Activated CD8-positive, alpha-beta memory T cell treated with anti-CD3 and anti-CD28 coated beads for 4 hours (primary cell): Measurements from ENCODE around the gene SESN3.
"Not testable (repeated sequence)": the region's sequence is repeated elsewhere in the genome, so short reads cannot be mapped to it uniquely, and the experiment has no call there.

Experiments used
- DNase-seq, 2 donors: peaks; one replicate each; pipeline ENCODE4 v3.0.0-alpha.2; 2020; ENCODE audit warnings: low read depth in 2 of 2

The SESN3 gene

DNA sequence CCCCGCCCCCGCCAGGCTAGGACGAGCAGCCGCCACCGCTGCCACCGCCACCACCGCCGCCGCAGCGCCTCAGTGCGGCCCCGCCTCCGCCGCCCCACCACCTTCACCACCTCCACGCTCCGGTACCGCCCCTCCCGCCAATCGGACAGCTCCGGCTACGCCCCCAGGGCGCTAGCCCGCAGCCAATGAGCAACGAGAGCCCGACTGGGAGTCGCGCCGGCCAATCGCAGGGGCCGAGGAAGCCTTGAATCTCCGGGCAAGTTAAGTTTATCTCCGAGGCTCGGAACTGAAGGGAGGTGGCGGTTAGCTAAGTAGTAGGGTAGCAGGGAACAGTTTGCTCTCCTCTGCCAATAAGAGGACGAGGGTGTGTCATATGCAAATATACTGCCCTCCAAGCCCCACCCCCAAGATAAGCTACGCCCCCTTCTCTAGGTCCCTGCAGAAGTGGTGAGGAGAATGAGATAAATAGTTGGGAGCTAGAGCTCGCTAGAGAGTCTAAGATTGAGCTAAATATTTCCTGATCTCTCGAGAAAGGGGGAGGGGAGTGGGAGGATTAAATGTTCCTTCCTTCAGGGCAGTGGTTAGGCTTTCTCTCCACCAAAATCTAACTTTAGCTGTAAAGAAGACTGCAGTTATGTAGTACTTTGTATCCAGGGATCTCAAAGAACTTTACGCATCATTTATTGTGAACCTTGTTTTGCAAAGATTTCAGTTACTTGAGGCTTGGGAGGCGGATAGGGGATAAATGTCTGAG lies at the start of gene SESN3:
Gene SESN3, minus strand, starts transcription at position 76 of the 754 bp plus-strand sequence. CDS start 342 bp downstream, outside the sequence.
- peak; percentile 97 for DNase-seq

- no peak for DNase-seq
These were observed 49.2 kb upstream of the SESN3 start for GRCh38 chr11:95279921-95280868.

DNA sequence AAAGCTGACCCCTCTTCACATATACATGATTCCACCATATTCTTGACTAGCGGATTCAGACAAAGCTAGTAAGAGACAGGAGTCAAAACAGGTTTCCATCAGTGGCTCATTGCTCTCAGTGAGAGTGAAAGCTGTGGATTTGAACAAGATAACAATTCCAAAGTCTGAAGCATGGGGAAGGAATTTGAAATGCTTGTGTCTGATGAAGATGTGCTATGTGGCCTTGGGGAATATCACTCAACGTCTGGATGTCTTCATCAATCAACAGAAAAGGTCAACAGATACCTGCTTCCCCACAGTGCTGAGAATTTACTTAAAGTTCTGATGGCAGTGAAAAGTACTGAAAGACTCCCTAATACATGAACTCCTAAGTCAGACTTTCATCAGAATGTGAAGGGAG lies 46.9 kb upstream of the SESN3 start:
- DNase-seq, result no peak

GRCh38 chr11:95276139-95276538 lies 45.1 kb upstream of the SESN3 start:
- no peak for DNase-seq

- not testable (repeated sequence) for DNase-seq
These were observed 42.6 kb upstream of the SESN3 start for GRCh38 chr11:95273618-95274017.

DNA sequence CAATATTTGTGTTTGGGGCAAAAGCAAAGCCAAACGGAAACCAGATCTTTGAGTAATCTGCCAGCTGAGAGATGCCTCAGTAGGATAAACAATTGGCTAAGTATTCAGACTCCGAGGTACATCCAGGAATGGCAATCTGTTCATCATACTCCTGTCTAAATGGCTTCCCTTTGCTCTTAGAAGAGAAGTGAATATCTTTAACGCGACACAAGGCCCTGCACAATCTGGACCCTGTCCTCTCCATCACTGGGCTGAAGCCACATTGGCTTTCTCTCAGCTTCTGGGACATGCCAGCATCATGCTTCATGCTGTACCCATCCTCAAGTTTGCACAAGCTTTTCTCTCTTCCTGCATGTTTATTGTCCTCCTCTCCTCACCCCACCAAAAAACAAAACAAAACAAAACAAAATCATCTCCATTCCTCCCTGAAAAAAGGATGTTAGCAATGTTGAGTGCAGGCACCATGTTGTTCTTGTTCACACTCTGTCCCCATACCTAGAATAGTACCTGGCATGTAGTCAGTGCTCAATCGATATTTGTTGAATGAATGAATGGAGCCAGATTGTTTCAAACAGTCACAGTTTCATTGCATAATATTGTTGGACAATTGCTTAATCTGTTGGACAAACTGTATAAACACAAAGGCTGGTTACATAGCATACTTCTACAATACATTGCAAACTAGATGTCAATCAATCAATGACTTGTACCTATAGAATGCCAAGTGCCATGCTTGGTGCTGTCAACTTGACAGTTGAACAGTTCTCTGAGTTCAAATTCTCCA lies 38.2 kb upstream of the SESN3 start:
- no peak for DNase-seq

DNA sequence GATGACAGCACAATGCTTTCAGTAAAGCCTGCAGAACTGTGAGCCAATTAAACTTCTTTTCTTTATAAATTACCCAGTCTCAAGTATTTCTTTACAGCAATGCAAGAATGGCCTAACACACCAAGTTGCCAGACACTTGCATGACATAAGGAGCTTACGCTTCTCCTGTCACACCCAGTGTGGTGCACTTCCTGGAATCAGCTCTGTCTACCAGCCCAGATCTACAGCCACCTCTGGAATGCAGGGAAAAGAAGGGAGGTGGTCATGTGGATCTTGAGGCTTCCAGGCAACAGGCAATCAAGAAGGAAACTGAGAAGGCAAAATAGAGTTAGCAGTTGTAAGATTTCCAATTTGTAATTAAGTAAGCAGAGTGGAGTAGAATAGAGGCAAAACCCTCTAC lies 37.4 kb upstream of the SESN3 start:
- no peak for DNase-seq

GRCh38 chr11:95267601-95268213 lies 36.7 kb upstream of the SESN3 start:
- DNase-seq, result no peak

- no peak for DNase-seq
These were observed 35.9 kb upstream of the SESN3 start for GRCh38 chr11:95266751-95267374.

- no peak for DNase-seq
These were observed 33.9 kb upstream of the SESN3 start for GRCh38 chr11:95264881-95265280.

- DNase-seq, result no peak
These were observed 32.2 kb upstream of the SESN3 start for GRCh38 chr11:95262994-95263765.

GRCh38 chr11:95257456-95257971 lies 26.5 kb upstream of the SESN3 start:
- no peak for DNase-seq

DNA sequence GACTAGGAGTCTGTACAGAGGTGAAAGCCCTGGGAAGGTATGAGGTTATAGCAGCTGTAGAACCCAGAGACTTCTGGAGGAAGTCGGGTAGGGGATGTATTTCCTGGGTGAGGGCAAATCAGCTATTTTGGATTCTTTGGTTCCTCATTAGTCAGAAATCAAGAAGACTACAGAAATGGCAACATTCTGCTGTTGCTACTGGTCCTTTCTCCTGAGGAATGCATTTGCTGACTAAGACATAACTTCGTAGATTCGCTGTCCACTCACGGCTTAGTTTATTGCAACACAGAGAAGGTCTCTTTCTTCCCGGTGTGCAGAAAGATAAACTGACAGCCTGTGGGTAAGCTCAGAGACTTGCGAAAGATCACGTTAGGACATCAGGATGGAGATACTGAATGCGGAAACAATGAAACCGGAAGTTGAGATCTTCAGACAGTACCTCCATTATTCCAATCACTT lies 25.3 kb upstream of the SESN3 start:
- DNase-seq, result no peak

DNA sequence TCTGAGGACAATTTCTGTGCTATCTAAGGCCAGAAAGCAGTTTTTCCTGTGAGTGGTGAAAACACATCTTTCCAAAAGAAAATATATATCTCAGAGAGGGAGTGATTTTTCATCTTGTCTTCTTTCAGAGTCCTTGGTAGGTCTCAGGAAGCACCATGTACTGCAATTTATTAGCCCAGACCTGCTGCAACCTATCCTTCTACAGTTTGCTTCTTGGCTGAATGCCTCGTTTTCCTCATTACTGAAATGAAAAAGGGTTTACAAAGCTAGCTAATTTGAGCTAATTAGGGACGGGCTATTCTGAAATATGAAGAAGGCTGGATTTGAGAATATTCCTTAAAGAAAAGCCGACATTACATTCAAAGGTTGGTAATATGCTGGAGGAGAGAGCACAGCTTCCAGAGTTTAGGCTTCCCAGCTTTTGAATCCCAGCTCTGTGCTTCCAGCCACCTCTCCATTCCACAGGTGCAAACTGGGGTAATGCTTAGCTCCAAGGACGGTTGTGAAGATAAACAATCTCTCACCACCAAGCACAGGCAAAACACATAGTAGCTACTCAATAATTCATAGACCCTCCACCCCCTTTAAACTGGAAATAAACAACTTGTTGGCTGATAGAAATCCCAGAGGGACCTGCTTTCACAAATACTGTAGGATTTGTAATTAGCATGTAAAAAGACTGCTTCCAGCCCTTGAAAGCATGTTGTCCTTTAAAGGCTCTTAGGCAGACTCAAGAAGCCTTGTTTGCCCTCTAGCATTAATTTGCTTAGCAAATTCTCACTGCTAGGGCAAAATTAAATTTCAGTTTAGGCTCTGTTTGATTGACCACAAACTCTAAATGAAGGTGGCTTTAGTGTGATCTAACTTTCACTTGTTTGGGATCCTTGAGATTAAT lies 24.5 kb upstream of the SESN3 start:
- no peak for DNase-seq

- DNase-seq, result no peak
These were observed 23.7 kb upstream of the SESN3 start for GRCh38 chr11:95254716-95255115.

DNA sequence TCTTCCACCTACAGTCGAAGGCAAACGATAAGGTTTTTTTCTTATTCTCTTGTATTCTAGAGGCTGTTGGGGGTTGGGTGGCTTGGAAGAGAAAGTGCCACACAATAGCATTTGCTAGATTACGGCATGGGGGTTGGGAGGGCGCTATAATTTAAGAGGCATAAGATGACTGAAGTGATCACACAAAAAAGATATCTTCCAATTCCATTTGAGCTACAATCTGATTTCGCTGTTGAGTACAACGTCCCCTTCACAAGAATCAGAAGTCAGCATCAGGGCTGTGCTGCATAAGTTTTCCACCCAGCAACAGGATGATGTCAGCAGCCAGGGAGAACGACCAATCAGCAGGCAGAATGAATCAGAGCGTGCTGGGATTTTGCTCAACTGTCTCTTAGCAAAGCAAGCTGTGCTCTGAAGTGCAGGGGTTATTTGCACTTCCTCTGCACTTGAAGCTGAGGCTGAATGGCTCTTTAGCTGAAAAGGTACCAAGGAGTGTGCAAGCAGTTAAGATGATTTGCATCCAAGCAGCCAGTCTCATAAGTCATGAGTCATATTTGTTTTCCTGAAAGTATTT lies 23.2 kb upstream of the SESN3 start:
- DNase-seq, result peak; percentile 56 to 70

DNA sequence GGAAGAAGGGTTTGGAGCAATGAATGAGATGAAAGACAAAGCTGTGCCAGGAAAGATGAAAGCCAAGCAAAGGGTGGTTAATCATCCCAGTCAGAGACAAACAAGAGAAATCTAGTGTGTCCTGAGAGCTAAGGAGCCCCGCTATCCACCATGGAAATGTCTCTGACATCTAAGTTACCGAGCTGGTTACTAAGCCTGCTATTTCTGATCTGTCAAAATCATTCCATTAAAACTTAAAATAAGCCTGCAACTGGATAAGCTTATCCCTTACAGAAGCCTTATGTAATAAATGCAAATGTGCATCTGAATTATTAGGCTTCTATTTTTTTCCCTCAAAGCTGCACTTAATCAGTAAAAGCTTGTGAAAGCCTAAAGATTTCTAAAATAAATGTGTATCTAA lies 22.1 kb upstream of the SESN3 start:
- no peak for DNase-seq

DNA sequence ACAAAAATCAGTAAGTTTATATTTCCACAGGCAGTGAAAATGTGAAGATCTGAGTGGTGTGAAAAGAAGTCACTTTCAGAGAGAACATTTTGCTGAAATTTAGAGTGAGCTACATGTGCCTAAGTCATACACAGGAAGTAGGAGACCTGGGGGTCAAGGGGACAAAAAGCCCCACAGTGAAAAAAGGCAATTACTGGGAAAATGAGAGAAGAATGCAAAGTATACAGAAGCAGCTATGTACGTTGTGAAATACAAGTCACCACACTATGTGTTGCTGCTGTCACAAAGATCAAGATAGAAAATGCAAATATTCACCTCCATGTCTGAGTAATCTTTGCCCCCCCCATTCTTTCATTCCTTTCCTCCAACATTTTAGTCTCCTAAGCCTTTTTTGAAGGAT lies 21.6 kb upstream of the SESN3 start:
- no peak for DNase-seq

DNA sequence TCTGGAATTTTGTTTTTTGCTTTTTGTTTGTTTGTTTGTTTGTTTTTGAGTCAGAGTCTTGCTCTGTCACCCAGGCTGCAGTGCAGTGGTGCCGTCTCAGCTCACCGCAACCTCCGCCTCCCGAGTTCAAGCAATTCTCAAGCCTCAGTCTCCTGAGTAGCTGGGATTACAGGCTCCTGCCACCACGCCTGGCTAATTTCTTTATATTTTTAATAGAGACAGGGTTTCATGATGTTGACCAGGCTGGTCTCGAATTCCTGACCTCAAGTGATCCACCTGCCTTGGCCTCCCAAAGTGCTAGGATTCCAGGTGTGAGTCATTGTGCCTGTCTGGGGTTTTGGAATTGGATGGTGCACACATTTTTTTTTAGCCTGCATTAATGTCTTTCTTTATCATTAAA lies 20.9 kb upstream of the SESN3 start:
- not testable (repeated sequence) for DNase-seq
